PC-9 (cell line): ENCODE results near the gene ANKRD11.

Experiments
- CTCF ChIP-seq: fragments of 200-600 bp; sonication (generic); conservative IDR thresholded peaks from 2 replicates; pipeline ENCODE4 v1.6.1; 2017; ENCODE audit warnings: mixed run types, antibody characterized with exemption, mild to moderate bottlenecking, moderate library complexity
- EZH2 ChIP-seq: fragments of 200-600 bp; sonication (generic); IDR thresholded peaks from 2 replicates; pipeline ENCODE4 v1.8.0; 2017; ENCODE audit warnings: antibody characterized with exemption, low read depth

- TF ChIP-seq CTCF (no peak), EZH2 (no peak)
These were observed 84.0 kb downstream of the ANKRD11 start for GRCh38 chr16:89406277-89406888.
